ENCODE data around the gene LRRC14B.

The LRRC14B gene

GRCh38 chr5:161803-162110, 29.5 kb upstream of the LRRC14B start:
- Histone ChIP-seq H3K4me3 (ENCODE audit: low read depth, low read length) (no peak overlapping the region), H3K79me2 (no peaks in the 10 kb centered on the region), H3K4me2 (ENCODE audit: low read length) (no peak overlapping the region), H3K36me3 (ENCODE audit: control insufficient read depth, insufficient read depth, low read length) (no peaks in the 10 kb centered on the region), H3K27me3 (ENCODE audit: control insufficient read depth, insufficient read depth, low read length) (no peaks in the 10 kb centered on the region), H3K4me1 (no peaks in the 10 kb centered on the region), H3K9me3 (ENCODE audit: control insufficient read depth, low read length) (no peaks in the 10 kb centered on the region), H2AFZ (no peak overlapping the region), H3K27ac (no peak overlapping the region), H3K9ac (no peak overlapping the region)
- TF ChIP-seq, protein P1, sequence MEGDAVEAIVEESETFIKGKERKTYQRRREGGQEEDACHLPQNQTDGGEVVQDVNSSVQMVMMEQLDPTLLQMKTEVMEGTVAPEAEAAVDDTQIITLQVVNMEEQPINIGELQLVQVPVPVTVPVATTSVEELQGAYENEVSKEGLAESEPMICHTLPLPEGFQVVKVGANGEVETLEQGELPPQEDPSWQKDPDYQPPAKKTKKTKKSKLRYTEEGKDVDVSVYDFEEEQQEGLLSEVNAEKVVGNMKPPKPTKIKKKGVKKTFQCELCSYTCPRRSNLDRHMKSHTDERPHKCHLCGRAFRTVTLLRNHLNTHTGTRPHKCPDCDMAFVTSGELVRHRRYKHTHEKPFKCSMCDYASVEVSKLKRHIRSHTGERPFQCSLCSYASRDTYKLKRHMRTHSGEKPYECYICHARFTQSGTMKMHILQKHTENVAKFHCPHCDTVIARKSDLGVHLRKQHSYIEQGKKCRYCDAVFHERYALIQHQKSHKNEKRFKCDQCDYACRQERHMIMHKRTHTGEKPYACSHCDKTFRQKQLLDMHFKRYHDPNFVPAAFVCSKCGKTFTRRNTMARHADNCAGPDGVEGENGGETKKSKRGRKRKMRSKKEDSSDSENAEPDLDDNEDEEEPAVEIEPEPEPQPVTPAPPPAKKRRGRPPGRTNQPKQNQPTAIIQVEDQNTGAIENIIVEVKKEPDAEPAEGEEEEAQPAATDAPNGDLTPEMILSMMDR (IDR thresholded peaks at IDR 0.05) = no peak

DNA sequence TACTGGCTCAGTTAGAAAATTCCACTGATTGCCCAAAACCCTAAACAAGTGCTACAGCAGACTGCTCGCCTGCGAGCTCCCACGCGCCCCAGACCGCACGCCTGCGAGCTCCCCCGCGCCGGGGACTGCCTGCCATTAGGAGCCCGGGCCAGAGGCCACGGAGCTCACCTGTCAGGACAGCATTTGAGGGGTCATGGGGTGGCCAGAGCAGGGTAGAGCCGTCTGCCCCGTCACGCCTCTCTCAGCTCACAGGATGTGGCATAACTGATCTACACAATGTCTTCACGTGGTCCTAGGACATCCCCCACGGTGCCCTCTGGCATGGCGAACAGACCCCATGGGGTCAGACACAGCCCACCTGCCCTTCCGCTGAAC, 29.1 kb upstream of the LRRC14B start:
- no peaks in the 10 kb centered on the region for H3K9me3 ChIP-seq (ENCODE audit: control insufficient read depth, low read length)
- H3K4me3 ChIP-seq (ENCODE audit: low read depth, low read length) = no peak overlapping the region
- H3K79me2 ChIP-seq = no peaks in the 10 kb centered on the region
- H3K36me3 ChIP-seq (ENCODE audit: control insufficient read depth, insufficient read depth, low read length) = no peaks in the 10 kb centered on the region
- H3K4me2 ChIP-seq (ENCODE audit: low read length) = no peak overlapping the region
- H3K27me3 ChIP-seq (ENCODE audit: control insufficient read depth, insufficient read depth, low read length) = no peaks in the 10 kb centered on the region
- H3K27ac ChIP-seq = no peak overlapping the region
- TF ChIP-seq, protein P1 (IDR thresholded peaks at IDR 0.05) = no peak
- H3K4me1 ChIP-seq = no peaks in the 10 kb centered on the region
- H2AFZ ChIP-seq = no peak overlapping the region
- no peak overlapping the region for H3K9ac ChIP-seq

DNA sequence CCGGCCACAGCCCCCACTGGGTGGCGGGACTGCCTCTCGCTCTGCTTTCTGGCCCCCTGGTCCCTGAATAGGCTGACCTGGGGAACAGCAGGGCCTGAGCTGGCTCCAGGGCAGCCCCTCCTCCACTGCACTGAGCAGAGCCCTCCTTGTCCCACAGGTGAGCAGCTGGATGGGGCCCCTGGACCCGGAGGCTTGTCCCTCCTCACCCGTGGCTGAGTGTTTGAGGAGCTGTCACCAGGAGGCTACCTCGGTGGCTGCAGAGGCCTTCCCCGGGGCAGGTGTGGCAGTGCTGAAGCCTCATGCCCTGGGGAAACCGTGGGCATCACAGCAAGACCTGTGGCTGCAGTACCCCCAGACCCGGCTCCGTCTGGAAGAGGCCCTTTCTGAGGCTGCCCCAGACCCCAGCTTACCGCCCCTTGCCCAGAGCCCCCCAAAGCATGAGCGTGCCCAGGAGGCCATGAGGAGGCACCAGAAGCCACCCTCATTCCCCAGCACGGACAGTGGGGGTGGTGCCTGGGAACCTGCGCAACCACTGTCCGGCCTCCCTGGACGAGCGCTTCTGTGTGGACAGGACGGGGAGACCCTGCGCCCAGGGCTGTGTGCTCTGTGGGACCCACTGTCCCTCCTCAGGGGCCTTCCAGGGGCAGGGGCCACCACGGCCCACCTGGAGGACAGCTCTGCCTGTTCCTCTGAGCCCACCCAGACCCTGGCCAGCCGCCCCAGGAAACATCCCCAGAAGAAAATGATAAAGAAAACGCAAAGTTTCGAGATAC, 28.5 kb upstream of the LRRC14B start:
- TF ChIP-seq, protein P1 (IDR thresholded peaks at IDR 0.05) = no peak
- no peak overlapping the region for H3K4me3 ChIP-seq (ENCODE audit: low read depth, low read length)
- H3K79me2 ChIP-seq = no peaks in the 10 kb centered on the region
- H3K4me1 ChIP-seq = no peaks in the 10 kb centered on the region
- no peak overlapping the region for H3K27ac ChIP-seq
- H3K9ac ChIP-seq = no peak overlapping the region
- no peaks in the 10 kb centered on the region for H3K9me3 ChIP-seq (ENCODE audit: control insufficient read depth, low read length)
- no peaks in the 10 kb centered on the region for H3K27me3 ChIP-seq (ENCODE audit: control insufficient read depth, insufficient read depth, low read length)
- H3K4me2 ChIP-seq (ENCODE audit: low read length) = no peak overlapping the region
- H2AFZ ChIP-seq = no peak overlapping the region
- no peaks in the 10 kb centered on the region for H3K36me3 ChIP-seq (ENCODE audit: control insufficient read depth, insufficient read depth, low read length)

DNA sequence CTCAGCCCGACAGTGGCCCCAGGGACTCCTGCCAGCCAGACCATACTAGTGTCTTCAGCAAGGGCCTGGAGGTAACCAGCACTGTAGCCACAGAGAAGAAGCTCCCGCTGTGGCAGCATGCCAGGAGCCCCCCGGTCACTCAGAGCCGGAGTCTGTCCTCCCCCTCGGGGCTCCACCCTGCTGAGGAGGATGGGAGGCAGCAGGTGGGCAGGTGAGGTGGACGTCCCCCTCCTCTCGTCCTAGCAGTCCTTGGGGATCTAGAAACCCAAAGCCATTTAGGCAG, 28.0 kb upstream of the LRRC14B start:
- Histone ChIP-seq H3K36me3 (ENCODE audit: control insufficient read depth, insufficient read depth, low read length) (no peaks in the 10 kb centered on the region), H3K79me2 (no peaks in the 10 kb centered on the region), H3K4me2 (ENCODE audit: low read length) (no peak overlapping the region), H3K4me3 (ENCODE audit: low read depth, low read length) (no peak overlapping the region), H3K9me3 (ENCODE audit: control insufficient read depth, low read length) (no peaks in the 10 kb centered on the region), H3K27ac (no peak overlapping the region), H3K9ac (no peak overlapping the region), H2AFZ (no peak overlapping the region), H3K27me3 (ENCODE audit: control insufficient read depth, insufficient read depth, low read length) (no peaks in the 10 kb centered on the region), H3K4me1 (no peaks in the 10 kb centered on the region)
- TF ChIP-seq, protein P1 (IDR thresholded peaks at IDR 0.05) = no peak

DNA sequence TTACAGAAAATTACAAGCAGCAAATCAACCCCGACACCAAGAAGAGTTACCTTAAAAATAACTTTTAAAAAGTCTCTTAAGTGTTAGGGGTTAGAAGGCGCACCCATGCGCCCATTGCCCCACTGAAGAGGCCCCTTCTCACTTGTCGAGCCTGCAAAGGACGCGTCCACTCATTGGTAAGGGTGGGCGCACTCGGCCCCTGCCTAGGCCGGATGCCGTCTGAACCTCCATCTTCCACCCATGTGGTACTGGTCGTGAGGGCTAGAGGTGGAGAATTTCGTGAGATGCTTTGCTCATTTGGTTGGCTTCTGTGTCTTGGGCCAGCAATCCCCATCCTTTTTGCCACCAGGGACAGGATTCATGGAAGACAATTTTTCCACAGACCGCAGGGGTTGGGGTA, 27.5 kb upstream of the LRRC14B start:
- Histone ChIP-seq H3K27me3 (ENCODE audit: control insufficient read depth, insufficient read depth, low read length) (no peaks in the 10 kb centered on the region), H3K36me3 (ENCODE audit: control insufficient read depth, insufficient read depth, low read length) (no peaks in the 10 kb centered on the region), H3K4me3 (ENCODE audit: low read depth, low read length) (no peak overlapping the region), H3K4me1 (no peaks in the 10 kb centered on the region), H3K9ac (no peak overlapping the region), H2AFZ (no peak overlapping the region), H3K4me2 (ENCODE audit: low read length) (no peak overlapping the region), H3K9me3 (ENCODE audit: control insufficient read depth, low read length) (no peaks in the 10 kb centered on the region), H3K27ac (no peak overlapping the region), H3K79me2 (no peaks in the 10 kb centered on the region)
- TF ChIP-seq, protein P1 (IDR thresholded peaks at IDR 0.05) = no peak

All from parathyroid adenoma (tissue), 2 donors.